ENCODE data around the gene SLC26A8. TPM values are rescaled to one million over a fixed set of nuclear protein-coding genes. Genes with fewer than 3 reads are reported as not detected.

The SLC26A8 gene
- total and polyA plus RNA-seq, 2 of the 13 experiments (the other 11 are each of a cell fraction or from before 2014, with no cell fraction given) = 0.46 TPM; not detected in 1

GRCh38 chr6:36027501-36028087, 3.2 kb upstream of the SLC26A8 start, which contains the start of gene MAPK14 (continued):
- TF ChIP-seq ONECUT2 (CRISPR knock-in tag; IDR thresholded peaks at IDR 0.05) (no peak), ZNF574 (CRISPR knock-in tag; IDR thresholded peaks at IDR 0.05) (peak; percentile 98), TRIM24 (CRISPR knock-in tag; IDR thresholded peaks at IDR 0.05) (no peak), RNF2 (conservative IDR thresholded peaks at IDR 0.05; ENCODE audit: low read depth) (no peak), FOXM1 (CRISPR knock-in tag; IDR thresholded peaks at IDR 0.05) (no peak), MATR3 (CRISPR knock-in tag; IDR thresholded peaks at IDR 0.05) (no peak), ZSCAN21 (CRISPR knock-in tag; IDR thresholded peaks at IDR 0.05; ENCODE audit: borderline replicate concordance) (peak; percentile 47; the same call in 1 of the 2 replicates), ZFP1 (CRISPR knock-in tag; IDR thresholded peaks at IDR 0.05) (peak; percentile 73), ZNF451 (CRISPR knock-in tag; IDR thresholded peaks at IDR 0.05) (no peak), ZNF101 (CRISPR knock-in tag; IDR thresholded peaks at IDR 0.05; ENCODE audit: borderline replicate concordance, low read depth) (no peak), IKZF4 (CRISPR knock-in tag; IDR thresholded peaks at IDR 0.05; ENCODE audit: borderline replicate concordance, low read depth, not compliant biosample characterization) (peak; percentile 78), ZSCAN5A (CRISPR knock-in tag; IDR thresholded peaks at IDR 0.05; ENCODE audit: borderline replicate concordance) (peak; percentile 98; the same call in 1 of the 2 replicates), HHEX (CRISPR knock-in tag; IDR thresholded peaks at IDR 0.05) (no peak), LCORL (IDR thresholded peaks at IDR 0.05) (no peak), LCORL (CRISPR knock-in tag; IDR thresholded peaks at IDR 0.05) (peak; percentile 68), ZNF317 (CRISPR knock-in tag; IDR thresholded peaks at IDR 0.05) (peak; percentile 68; the same call in 1 of the 2 replicates), TFE3 (CRISPR knock-in tag; IDR thresholded peaks at IDR 0.05) (peak; percentile 27; the same call in 1 of the 2 replicates), BCL3 (CRISPR knock-in tag; IDR thresholded peaks at IDR 0.05) (no peak; the same call in 1 of the 2 replicates), ZNF143 (CRISPR knock-in tag; IDR thresholded peaks at IDR 0.05) (peak; percentile 62; the same call in 1 of the 2 replicates), KLF13 (CRISPR knock-in tag; IDR thresholded peaks at IDR 0.05) (no peak), AKAP8 (CRISPR knock-in tag; IDR thresholded peaks at IDR 0.05) (0 out of 2 replicates have a peak, but pooled peaks have one; percentile 47), ATF7 (IDR thresholded peaks at IDR 0.05) (no peak), ATF7 (CRISPR knock-in tag; IDR thresholded peaks at IDR 0.05) (no peak)
